Measurements from ENCODE around the gene EXOC8.

DNA sequence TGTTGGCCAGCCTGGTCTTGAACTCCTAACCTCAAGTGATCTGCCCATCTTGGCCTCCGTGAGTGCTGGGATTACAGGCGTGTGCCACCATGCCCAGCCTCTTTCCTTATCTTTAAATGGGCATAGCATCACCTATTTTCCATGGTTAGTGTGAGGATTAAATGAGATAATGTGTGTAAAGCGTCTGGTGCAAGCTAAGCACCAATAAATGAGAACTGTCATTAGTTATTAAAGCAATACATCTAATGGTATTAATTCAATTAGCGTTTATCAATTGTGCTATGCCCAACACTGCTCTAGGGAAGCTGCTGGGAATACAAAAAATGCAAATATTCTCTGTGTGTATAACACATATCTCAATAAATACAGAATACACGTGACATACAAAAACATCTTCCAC, 10.0 kb downstream of the EXOC8 start:
- TF ChIP-seq, protein P1, sequence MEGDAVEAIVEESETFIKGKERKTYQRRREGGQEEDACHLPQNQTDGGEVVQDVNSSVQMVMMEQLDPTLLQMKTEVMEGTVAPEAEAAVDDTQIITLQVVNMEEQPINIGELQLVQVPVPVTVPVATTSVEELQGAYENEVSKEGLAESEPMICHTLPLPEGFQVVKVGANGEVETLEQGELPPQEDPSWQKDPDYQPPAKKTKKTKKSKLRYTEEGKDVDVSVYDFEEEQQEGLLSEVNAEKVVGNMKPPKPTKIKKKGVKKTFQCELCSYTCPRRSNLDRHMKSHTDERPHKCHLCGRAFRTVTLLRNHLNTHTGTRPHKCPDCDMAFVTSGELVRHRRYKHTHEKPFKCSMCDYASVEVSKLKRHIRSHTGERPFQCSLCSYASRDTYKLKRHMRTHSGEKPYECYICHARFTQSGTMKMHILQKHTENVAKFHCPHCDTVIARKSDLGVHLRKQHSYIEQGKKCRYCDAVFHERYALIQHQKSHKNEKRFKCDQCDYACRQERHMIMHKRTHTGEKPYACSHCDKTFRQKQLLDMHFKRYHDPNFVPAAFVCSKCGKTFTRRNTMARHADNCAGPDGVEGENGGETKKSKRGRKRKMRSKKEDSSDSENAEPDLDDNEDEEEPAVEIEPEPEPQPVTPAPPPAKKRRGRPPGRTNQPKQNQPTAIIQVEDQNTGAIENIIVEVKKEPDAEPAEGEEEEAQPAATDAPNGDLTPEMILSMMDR (IDR thresholded peaks at IDR 0.05 in 8 of 11, conservative IDR thresholded peaks at IDR 0.05 in 3 of 11): no peak
- TF ChIP-seq POLR2A (IDR thresholded peaks at IDR 0.05) (no peak), POLR2AphosphoS5 (IDR thresholded peaks at IDR 0.05) (no peak)

All from spleen (tissue), 7 donors.